HG03066 (cell line): ENCODE measurements around the gene S100A1.
"Not testable (repeated sequence)": the region's sequence is repeated elsewhere in the genome, so short reads cannot be mapped to it uniquely, and the experiment has no call there.

Experiments used
- ATAC-seq: cut with Tn5 transposase; IDR thresholded peaks from one replicate; pipeline ENCODE4 v1.9.1; 2021; ENCODE audit warnings: low read depth; ENCODE audit not compliant: unreplicated experiment

The S100A1 gene

GRCh38 chr1:153627715-153628626 is at the start of gene S100A1:
Gene S100A1, plus strand, starts transcription at chr1:153628434. Its CDS starts 2,088 bp downstream, at chr1:153630522.
- no peak for ATAC-seq

- no peak for ATAC-seq
Measured at GRCh38 chr1:153578490-153578889, 49.7 kb upstream of the S100A1 start.

GRCh38 chr1:153578936-153579335 is 49.3 kb upstream of the S100A1 start:
- ATAC-seq: no peak

- ATAC-seq: not testable (repeated sequence)
Measured at GRCh38 chr1:153582836-153583235, 45.4 kb upstream of the S100A1 start.

GRCh38 chr1:153583514-153583913 is 44.7 kb upstream of the S100A1 start:
- ATAC-seq: not testable (repeated sequence)

- no peak for ATAC-seq
Measured at GRCh38 chr1:153583976-153584375, 44.3 kb upstream of the S100A1 start.

GRCh38 chr1:153585006-153585405 is 43.2 kb upstream of the S100A1 start:
- ATAC-seq: no peak

- ATAC-seq: no peak
Measured at GRCh38 chr1:153586347-153586746, 41.9 kb upstream of the S100A1 start.

- ATAC-seq: no peak
Measured at GRCh38 chr1:153587314-153587713, 40.9 kb upstream of the S100A1 start.

GRCh38 chr1:153588033-153588432 is 40.2 kb upstream of the S100A1 start:
- ATAC-seq: not testable (repeated sequence)

- no peak for ATAC-seq
Measured at GRCh38 chr1:153588482-153588881, 39.8 kb upstream of the S100A1 start.

GRCh38 chr1:153592748-153593147 is 35.5 kb upstream of the S100A1 start:
- no peak for ATAC-seq

- no peak for ATAC-seq
Measured at GRCh38 chr1:153597206-153597605, 31.0 kb upstream of the S100A1 start.

GRCh38 chr1:153598309-153599172 is 29.7 kb upstream of the S100A1 start:
- ATAC-seq: peak; percentile 91

- no peak for ATAC-seq
Measured at GRCh38 chr1:153599847-153600246, 28.4 kb upstream of the S100A1 start.

- ATAC-seq: no peak
Measured at GRCh38 chr1:153602749-153603148, 25.5 kb upstream of the S100A1 start.

- ATAC-seq: no peak
Measured at GRCh38 chr1:153606194-153606593, 22.0 kb upstream of the S100A1 start.

GRCh38 chr1:153607381-153607780 is 20.9 kb upstream of the S100A1 start:
- ATAC-seq: no peak

- no peak for ATAC-seq
Measured at GRCh38 chr1:153608089-153608682, 20.0 kb upstream of the S100A1 start.

GRCh38 chr1:153608742-153609584 is 19.3 kb upstream of the S100A1 start:
- no peak for ATAC-seq
